Measurements from ENCODE around the gene DIPK1A.

DNA sequence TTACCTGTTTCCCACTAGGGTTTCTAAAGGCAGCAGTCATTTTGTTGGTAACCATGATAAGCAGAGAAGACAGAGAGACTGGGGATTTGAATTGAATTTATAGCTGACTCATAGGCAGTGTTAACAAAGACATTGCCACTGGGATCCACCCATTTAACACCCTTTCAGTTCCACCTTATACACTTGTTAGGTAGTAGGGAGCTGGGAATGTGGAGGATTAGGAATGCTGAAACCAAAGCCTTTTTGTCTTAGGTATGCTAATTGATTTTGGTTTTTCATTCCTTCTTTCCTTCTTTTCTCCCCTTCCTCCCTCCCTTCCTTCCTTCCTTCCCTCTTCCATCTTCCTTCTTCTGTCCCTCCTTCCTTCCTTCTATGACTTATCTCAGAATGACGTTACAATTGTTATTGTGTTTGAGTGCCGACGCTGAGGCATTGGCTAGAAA, 168.9 kb downstream of the DIPK1A start:
- TF ChIP-seq TAF1 (IDR thresholded peaks at IDR 0.05; ENCODE audit: low read depth, low read length): no peak
- no peak for TF ChIP-seq SPI1 (IDR thresholded peaks at IDR 0.05; ENCODE audit: low read depth, low read length)
- no peak for TF ChIP-seq POLR2A (IDR thresholded peaks at IDR 0.05; ENCODE audit: low read depth, low read length)
